Pulmonary artery endothelial cell (primary cell): ENCODE measurements around the gene EPC2. TPM values are rescaled to one million over a fixed set of nuclear protein-coding genes. Genes with fewer than 3 reads are reported as not detected.

ENCODE experiments used
- DNase-seq: peaks from one replicate; pipeline ENCODE4 v3.0.0-alpha.2; 2011; ENCODE audit warnings: low read depth, low spot score
- total RNA-seq: library from RNA; depleted of rRNA; stranded (reverse); fragments of >200 nt; gene quantifications from 2 replicates; pipeline ENCODE4 v1.2.3, GENCODE V29; 2014

EPC2 gene
- 20.2 and 21.6 TPM in 2 replicates for total RNA-seq

GRCh38 chr2:148643998-148644882, at the start of gene EPC2:
TSS of gene EPC2 (plus strand) at chr2:148644751. CDS start at chr2:148645018, 267 bp downstream.
- DNase-seq = no peak

GRCh38 chr2:148596018-148596417, 48.5 kb upstream of the EPC2 start:
- no peak for DNase-seq

GRCh38 chr2:148599109-148599991, 45.2 kb upstream of the EPC2 start:
- DNase-seq = no peak

- DNase-seq = no peak
Measured at GRCh38 chr2:148602885-148603561, 41.5 kb upstream of the EPC2 start.

- no peak for DNase-seq
Measured at GRCh38 chr2:148603562-148603920, 41.0 kb upstream of the EPC2 start.

- DNase-seq = no peak
Measured at GRCh38 chr2:148604927-148605326, 39.6 kb upstream of the EPC2 start.

- DNase-seq = no peak
Measured at GRCh38 chr2:148607566-148607965, 37.0 kb upstream of the EPC2 start.

- DNase-seq = no peak
Measured at GRCh38 chr2:148613231-148614013, 31.1 kb upstream of the EPC2 start.

- no peak for DNase-seq
Measured at GRCh38 chr2:148614014-148614321, 30.6 kb upstream of the EPC2 start.

GRCh38 chr2:148614322-148615049, 30.1 kb upstream of the EPC2 start:
- peak; percentile 33 for DNase-seq

GRCh38 chr2:148615381-148615841, 29.1 kb upstream of the EPC2 start:
- no peak for DNase-seq

- DNase-seq = no peak
Measured at GRCh38 chr2:148616662-148617061, 27.9 kb upstream of the EPC2 start.

- no peak for DNase-seq
Measured at GRCh38 chr2:148617219-148617618, 27.3 kb upstream of the EPC2 start.

- DNase-seq = no peak
Measured at GRCh38 chr2:148619560-148620195, 24.9 kb upstream of the EPC2 start.

- no peak for DNase-seq
Measured at GRCh38 chr2:148622366-148622765, 22.2 kb upstream of the EPC2 start.

GRCh38 chr2:148623086-148623485, 21.5 kb upstream of the EPC2 start:
- DNase-seq = no peak

GRCh38 chr2:148627224-148627623, 17.3 kb upstream of the EPC2 start:
- no peak for DNase-seq

GRCh38 chr2:148634749-148635148, 9.8 kb upstream of the EPC2 start:
- DNase-seq = no peak

- no peak for DNase-seq
Measured at GRCh38 chr2:148638543-148638942, 6.0 kb upstream of the EPC2 start.

- no peak for DNase-seq
Measured at GRCh38 chr2:148640767-148641166, 3.8 kb upstream of the EPC2 start.
